ENCODE measurements around the gene RGS8.

GRCh38 chr1:182698971-182699370 is 14.6 kb upstream of the RGS8 start:
- TF ChIP-seq MAX (IDR thresholded peaks at IDR 0.05) (no peak), POLR2A (IDR thresholded peaks at IDR 0.05; ENCODE audit: low read length) (no peak), REST (IDR thresholded peaks at IDR 0.05) (no peak), CHD2 (IDR thresholded peaks at IDR 0.05; ENCODE audit: low read length, partially characterized antibody) (no peak), CTCF (IDR thresholded peaks at IDR 0.05) (no peak)
